Fibroblast of the conjunctiva (primary cell): ENCODE results near the gene SEMA4G.
"Not testable (repeated sequence)": the region's sequence is repeated elsewhere in the genome, so short reads cannot be mapped to it uniquely, and the experiment has no call there.

Experiments
- DNase-seq: peaks from one replicate; pipeline ENCODE4 v3.0.0-alpha.2; 2010; ENCODE audit warnings: low read depth

SEMA4G gene

GRCh38 chr10:100970914-100971811 is 1.9 kb downstream of the SEMA4G start:
- DNase-seq = no peak

DNA sequence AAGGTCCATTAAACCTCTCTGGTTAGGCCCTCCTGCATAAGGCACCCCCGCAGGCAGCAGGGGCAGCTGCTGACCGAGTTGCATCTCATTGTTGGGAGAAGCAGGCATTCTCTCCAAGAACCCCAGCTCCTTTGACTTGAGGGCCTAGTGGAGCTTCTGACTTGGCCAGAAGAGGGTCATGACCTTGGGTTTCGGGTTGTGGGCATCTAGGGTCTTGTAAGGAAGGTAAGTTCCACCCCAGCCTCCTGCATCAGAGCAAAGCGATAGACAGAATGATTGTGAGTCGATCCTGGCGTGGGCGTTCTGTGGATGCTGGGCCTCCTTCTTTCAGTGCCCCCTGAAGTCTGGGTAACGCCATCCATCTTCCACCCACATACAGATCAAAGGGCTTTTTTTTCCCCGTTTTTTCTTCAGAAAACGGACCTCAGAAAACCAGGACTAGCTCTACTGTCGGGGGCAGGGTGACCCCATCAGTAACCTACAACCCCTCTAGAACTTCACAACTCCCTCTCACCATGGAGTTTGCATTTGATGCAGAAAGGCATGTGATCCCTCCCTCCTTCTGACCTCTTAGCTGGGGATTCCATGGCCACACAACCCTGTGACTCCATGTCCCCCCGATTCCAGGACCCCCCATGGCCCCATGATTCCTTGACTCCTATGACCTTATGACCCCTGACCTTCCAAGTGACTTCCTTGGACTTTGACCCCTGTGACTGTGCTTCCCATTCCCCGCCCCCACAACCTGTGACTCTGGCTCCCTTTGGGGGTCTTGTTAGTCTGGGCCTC is 3.0 kb downstream of the SEMA4G start:
- DNase-seq = no peak

DNA sequence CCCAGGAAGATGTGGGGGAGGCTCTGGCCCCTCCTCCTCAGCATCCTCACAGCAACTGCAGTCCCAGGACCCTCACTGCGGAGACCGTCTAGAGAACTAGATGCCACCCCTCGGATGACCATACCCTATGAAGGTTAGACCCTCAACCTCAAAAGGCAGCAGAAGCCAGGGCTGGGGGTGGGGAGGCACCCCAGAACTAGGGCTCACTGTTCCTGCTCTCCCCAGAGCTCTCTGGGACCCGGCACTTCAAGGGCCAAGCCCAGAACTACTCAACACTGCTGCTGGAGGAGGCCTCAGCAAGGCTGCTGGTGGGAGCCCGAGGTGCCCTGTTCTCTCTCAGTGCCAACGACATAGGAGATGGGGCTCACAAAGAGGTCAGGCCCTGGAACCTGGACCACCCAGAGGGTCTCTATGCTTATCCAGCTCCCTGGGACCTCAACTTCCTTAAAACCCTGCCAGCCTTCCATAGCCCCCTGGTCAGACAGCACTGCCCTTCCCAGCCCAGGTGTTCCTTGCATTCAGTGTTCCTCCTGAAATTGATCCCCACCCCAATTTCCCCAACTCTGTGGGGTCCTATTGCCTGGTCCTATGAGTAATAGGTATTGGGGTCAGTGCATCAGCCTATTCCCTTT is 3.7 kb downstream of the SEMA4G start:
- DNase-seq = no peak

- not testable (repeated sequence) for DNase-seq
Observed at GRCh38 chr10:100975397-100975796, 6.1 kb downstream of the SEMA4G start.

- no peak for DNase-seq
Observed at GRCh38 chr10:100976906-100977305, 7.6 kb downstream of the SEMA4G start.

DNA sequence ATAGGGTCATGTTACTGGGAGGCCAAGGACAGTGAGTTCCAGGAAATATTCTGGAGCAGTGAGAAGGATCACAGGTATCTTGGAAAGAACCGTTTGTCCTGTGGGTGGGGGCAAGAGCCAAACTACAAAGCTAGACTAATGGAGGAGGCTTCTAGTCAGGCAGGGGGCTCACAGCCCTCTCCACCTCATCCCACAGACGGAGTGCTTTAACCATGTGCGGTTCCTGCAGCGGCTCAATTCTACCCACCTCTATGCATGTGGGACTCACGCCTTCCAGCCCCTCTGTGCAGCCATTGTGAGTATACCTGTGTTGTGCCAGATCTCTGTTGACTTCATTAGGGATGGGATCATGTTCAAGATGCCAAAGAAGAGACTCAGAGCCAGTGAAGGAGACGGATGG is 8.1 kb downstream of the SEMA4G start:
- DNase-seq = no peak

DNA sequence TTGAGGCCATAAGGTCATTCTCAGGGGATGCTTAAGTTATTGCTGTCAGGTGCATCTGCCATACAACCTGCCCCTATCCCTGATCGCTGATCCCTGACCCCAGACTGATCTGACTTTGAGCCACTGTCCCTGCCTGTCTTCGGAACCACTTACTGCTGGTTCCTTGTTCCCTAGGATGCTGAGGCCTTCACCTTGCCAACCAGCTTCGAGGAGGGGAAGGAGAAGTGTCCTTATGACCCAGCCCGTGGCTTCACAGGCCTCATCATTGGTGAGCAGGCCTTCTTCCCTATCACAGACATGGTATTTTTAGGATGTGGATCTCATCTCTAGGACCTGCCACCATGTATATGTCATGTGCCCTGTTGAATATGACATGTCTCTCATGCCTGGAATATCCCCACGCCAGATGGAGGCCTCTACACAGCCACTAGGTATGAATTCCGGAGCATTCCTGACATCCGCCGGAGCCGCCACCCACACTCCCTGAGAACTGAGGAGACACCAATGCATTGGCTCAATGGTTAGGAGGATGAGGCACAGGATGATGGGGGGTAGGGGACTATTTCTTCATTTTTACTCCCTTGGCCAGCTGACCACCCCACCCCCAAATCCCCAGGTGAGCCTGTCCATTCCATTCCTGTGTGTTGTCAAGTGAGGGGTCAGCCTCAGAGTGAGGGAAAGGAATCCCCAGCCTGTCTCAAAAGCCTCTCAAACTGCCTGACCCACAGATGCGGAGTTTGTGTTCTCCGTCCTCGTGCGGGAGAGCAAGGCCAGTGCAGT is 9.0 kb downstream of the SEMA4G start:
- no peak for DNase-seq

GRCh38 chr10:100978901-100979195 is 9.5 kb downstream of the SEMA4G start:
- DNase-seq = no peak

GRCh38 chr10:100979791-100980272 is 10.5 kb downstream of the SEMA4G start:
- DNase-seq = no peak

- no peak for DNase-seq
Observed at GRCh38 chr10:100980311-100980710, 11.0 kb downstream of the SEMA4G start.

- no peak for DNase-seq
Observed at GRCh38 chr10:100980711-100981110, 11.4 kb downstream of the SEMA4G start.

DNA sequence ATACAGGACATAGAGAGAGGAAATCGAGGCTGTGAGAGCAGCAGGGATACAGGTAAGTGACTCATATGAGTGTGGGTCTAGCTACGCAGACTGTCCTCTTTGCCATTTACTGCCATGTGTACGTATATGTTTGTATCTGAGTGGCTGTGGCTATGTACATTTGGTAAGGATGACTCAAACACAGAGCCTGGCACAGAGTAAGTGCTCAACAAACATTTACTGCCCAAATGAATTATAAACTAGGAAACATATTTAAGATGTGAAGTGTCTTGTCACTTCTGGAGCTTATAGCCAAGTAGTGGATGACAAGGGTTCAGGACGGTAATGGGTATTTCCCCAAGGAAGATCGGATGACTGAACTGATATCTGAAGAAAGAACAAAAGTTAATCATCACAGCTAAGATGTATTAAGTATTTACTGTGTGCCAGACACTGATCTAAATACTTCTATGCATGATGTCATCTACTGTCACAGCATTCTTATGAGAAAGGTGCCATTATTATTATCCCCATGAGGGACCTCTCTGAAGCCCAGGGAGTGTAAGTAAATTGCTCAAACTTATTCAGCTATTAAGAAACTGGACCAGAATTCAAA is 12.0 kb downstream of the SEMA4G start:
- DNase-seq = no peak

DNA sequence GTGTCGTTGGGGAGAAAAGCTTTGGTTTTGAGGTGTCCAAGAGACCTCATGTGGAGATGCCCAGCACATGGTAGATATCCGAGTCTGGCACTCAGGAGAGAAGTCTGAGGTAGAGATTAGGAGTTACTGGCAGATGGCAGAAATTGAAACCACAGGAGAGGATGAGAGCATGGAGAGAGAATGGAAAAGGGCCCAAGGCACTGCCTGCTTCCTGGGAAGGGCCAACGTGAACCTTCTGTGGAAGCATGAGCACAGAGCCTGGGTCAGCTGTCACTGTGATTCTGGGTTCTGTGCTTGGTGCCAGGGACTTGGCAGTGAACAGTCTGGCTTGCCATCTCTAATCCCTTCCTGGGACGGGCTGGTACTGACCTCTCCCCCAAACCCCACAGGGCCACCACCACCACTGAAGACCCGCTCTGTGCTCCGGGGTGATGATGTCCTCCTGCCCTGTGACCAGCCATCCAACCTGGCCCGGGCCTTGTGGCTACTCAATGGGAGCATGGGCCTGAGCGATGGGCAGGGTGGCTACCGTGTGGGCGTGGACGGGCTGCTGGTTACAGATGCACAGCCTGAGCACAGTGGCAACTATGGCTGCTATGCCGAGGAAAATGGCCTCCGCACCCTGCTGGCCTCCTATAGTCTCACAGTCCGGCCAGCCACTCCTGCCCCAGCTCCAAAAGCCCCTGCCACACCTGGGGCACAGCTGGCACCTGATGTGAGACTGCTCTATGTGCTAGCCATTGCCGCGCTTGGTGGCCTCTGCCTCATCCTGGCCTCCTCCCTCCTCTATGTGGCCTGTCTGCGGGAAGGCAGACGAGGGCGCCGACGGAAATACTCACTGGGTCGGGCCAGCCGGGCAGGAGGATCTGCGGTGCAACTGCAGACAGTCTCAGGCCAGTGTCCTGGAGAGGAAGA is 13.9 kb downstream of the SEMA4G start:
- DNase-seq = no peak

- DNase-seq = no peak
Observed at GRCh38 chr10:100983868-100984671, 14.8 kb downstream of the SEMA4G start.

DNA sequence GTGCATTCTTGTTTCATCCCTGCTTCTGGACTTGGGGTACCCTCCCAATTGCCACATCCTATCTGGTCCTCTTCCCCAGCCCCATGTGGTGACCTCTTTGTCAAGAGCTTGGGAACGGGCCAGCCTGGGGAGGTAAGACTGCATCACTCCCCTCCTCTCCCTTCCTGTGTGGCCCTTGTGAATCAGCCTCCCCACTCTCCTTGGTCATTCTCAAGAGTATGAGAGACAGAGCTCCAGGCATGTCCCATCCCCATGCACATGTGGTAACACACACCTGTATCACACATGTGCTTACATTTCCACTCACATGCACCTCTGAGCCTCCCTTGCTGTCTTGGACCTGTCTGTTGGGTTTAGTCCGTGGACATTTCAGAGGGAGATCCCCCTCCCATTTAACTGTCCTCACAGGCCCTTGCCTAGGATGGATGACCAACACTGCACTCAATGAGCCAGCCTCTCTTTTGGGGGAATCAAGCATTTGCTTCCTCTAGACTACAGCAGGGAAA is 15.4 kb downstream of the SEMA4G start:
- DNase-seq = no peak

DNA sequence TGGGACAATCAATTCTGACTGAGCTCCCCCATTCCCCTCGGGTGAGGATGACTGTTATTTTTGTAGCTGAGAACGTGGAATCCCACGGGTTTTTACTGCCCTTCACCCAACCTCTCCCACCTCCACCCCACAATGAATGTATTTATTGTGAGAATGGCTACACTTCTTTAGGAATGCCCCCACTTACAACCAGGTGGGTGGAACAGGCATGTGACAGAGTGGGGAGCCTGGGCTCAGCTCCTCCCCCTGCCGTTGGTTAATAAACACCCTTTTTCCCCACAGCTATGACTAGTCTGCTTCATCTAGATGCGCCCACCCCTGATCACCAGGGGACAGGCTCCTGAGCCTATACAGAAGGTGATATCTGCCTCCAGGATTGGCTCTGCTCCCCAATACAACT is 16.0 kb downstream of the SEMA4G start:
- no peak for DNase-seq

GRCh38 chr10:100986623-100986951 is 17.3 kb downstream of the SEMA4G start:
- no peak for DNase-seq

GRCh38 chr10:100986952-100987684 is 17.8 kb downstream of the SEMA4G start, which contains the start of the genes MRPL43 and TWNK:
Gene MRPL43, minus strand, starts transcription at chr10:100987497. Its CDS starts 54 bp downstream, at chr10:100987443.
Gene TWNK, plus strand, starts transcription at chr10:100987543. Its CDS starts 668 bp downstream, at chr10:100988211.
- no peak for DNase-seq

DNA sequence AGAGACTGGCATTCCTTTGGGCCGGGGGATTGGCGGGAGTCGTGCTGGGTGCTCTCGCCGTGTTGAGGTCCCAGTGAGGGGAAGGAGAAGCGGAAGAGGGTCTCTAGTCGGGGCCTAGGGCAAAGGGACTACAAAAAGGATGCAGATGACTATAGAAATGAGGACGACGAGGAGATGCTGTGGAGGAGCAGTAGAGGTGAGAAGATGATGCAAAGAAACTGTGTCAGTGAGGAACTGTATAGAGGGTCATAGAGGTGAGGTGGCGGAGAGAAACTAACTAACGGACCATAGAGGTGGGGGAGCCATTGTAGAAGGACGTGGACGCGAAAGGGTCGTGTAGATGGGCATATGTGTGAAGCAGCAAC is 18.4 kb downstream of the SEMA4G start:
- DNase-seq = no peak
